KOPT-K1 (cell line): ENCODE results near the gene PIGU.
"Not testable (repeated sequence)": the region's sequence is repeated elsewhere in the genome, so short reads cannot be mapped to it uniquely, and the experiment has no call there.

Source experiments
- H3K27ac ChIP-seq: fragments of 200-600 bp; sonication (generic); 2 replicates; pipeline ENCODE4 v1.5.1; 2016; ENCODE audit warnings: antibody characterized with exemption, mild to moderate bottlenecking, low read depth, low read length; ENCODE audit not compliant: poor library complexity, severe bottlenecking
- H3K36me3 ChIP-seq: fragments of 200-600 bp; sonication (generic); 2 replicates; pipeline ENCODE4 v1.5.1; 2017; ENCODE audit warnings: antibody characterized with exemption, mild to moderate bottlenecking, low read length, moderate library complexity; ENCODE audit not compliant: insufficient read depth
- H3K9me3 ChIP-seq: fragments of 200-600 bp; sonication (generic); 2 replicates; pipeline ENCODE4 v1.5.1; 2017; ENCODE audit warnings: antibody characterized with exemption, low read length, mild to moderate bottlenecking; ENCODE audit not compliant: insufficient read depth, poor library complexity, severe bottlenecking

The PIGU gene

GRCh38 chr20:34526466-34526865 lies 150.4 kb downstream of the PIGU start:
- H3K27ac ChIP-seq, result no peak overlapping the region

GRCh38 chr20:34525709-34526416 lies 151.0 kb downstream of the PIGU start:
- Histone ChIP-seq H3K9me3 (no peaks in the 10 kb centered on the region), H3K27ac (no peak overlapping the region), H3K36me3 (peaks cover 90% of the 10 kb centered on the region)

More at GRCh38 chr20:34526466-34526865, 150.4 kb downstream of the PIGU start:
- no peaks in the 10 kb centered on the region for H3K9me3 ChIP-seq
- peaks cover 92% of the 10 kb centered on the region for H3K36me3 ChIP-seq

DNA sequence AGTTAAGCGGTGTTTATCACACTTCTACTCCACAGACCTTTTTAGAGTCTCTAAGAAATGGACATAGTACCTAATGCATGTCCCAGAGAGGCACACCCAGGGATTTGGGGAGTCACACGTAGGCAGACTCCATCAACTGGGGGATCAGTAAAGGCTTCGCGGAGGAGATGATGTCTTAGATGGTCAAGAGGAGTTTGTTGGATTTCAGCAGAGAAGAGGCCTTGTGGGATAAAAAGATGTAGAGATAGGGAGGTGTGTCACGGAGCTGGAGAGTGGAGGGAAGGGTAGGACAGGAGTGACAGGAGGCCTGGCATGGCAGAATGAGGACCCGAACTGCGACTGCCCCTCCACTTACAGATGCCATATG lies 151.6 kb downstream of the PIGU start:
- H3K36me3 ChIP-seq, result peaks cover 85% of the 10 kb centered on the region
- no peak overlapping the region for H3K27ac ChIP-seq
- no peaks in the 10 kb centered on the region for H3K9me3 ChIP-seq

DNA sequence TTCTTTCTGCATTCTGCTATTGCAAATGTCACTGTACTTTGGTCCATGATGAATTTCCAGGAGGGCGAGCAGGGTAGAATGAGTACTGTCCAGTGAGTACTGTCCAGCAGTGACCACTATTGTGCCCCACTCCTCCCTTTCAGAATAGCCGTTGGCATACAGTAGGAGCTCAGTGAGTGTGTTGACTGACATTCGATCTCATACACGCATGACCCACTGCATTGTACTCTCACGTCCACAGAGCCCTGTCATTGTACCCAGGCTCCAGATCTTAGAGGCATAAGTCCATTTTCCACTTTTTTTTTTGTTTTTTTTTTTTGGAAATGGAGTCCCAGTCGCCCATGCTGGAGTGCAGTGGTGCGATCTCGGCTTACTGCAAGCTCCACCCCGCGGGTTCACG lies 152.5 kb downstream of the PIGU start:
- Histone ChIP-seq H3K27ac (no peak overlapping the region), H3K36me3 (peaks cover 80% of the 10 kb centered on the region), H3K9me3 (no peaks in the 10 kb centered on the region)

- peaks cover 69% of the 10 kb centered on the region for H3K36me3 ChIP-seq
- H3K27ac ChIP-seq, result no peak overlapping the region
- no peaks in the 10 kb centered on the region for H3K9me3 ChIP-seq
These were observed 153.7 kb downstream of the PIGU start for GRCh38 chr20:34522969-34523871.

- peaks cover 36% of the 10 kb centered on the region for H3K36me3 ChIP-seq
- H3K27ac ChIP-seq, result not testable (repeated sequence)
These were observed 157.1 kb downstream of the PIGU start for GRCh38 chr20:34519841-34520240.

GRCh38 chr20:34518863-34519262 lies 158.0 kb downstream of the PIGU start:
- H3K27ac ChIP-seq, H3K9me3 ChIP-seq: not testable (repeated sequence)
- peaks cover 28% of the 10 kb centered on the region for H3K36me3 ChIP-seq

More at GRCh38 chr20:34519841-34520240, 157.1 kb downstream of the PIGU start:
- not testable (repeated sequence) for H3K9me3 ChIP-seq

DNA sequence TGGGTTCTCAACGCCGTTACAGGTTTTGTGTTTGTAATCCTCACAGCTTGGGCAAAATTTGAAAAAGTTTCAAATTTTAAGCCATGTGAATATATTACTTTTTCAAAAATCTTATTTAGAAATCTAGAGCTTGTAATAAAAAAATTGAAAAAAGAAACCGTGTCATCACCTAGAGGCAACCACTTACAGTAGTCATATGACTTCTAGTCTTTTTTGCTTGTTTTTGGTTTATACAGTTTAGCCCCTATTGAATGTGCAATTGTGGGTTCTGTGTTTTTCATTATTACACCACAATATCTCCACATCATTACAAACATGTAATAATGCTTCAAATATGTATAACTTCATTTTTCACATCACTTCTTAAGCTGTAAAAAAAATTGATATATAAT lies 159.8 kb downstream of the PIGU start:
- Histone ChIP-seq H3K27ac (peak overlapping the region; percentile 70), H3K36me3 (peaks cover 26% of the 10 kb centered on the region), H3K9me3 (no peaks in the 10 kb centered on the region)

GRCh38 chr20:34516247-34517113 lies 160.4 kb downstream of the PIGU start, which contains the start of gene DYNLRB1:
DYNLRB1 (plus strand) TSS chr20:34516422; CDS start chr20:34516459, 37 bp downstream.
- H3K9me3 ChIP-seq, result no peaks in the 10 kb centered on the region
- H3K36me3 ChIP-seq, result peaks cover 24% of the 10 kb centered on the region
- H3K27ac ChIP-seq, result peak within 1 kb of the TSS; percentile 70

DNA sequence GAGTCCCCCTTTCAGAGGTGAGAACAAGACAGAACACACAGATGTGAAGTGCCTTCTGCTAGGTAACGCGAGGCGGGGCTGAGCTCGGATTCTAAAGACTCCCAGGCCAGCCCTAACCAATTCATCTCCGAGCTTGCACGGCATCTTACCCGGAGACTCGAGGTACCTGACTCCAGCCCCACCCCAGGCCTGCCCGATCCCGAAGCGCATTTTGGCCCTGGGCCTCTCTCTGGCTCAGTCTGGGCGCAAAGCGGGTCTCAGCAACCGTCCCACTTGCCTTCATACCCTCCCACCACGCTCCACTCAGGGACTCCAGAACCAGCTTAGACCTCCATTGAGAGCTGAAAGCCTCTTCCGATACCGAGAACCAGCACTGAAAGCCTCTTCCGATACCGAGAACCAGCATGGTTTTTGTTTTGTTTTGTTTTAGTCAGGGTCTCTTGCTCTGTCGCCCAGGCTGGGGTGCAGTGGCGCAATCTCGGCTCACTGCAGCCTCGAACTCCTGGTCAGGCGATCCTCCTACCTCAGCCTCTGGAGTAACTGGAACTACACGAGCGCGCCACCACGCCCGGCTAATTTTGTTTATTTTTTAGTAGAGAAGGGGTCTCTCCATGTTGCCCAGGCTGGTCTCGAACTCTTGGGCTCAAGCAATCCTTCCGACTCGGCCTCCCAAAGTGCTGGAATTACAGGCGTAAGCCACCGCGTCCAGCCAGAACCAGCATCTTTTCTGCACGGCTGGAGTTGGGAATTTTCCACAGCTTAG lies 161.2 kb downstream of the PIGU start:
- peaks cover 27% of the 10 kb centered on the region for H3K36me3 ChIP-seq
- peak overlapping the region; percentile 70 for H3K27ac ChIP-seq
- no peaks in the 10 kb centered on the region for H3K9me3 ChIP-seq

- H3K27ac ChIP-seq, result peak overlapping the region; percentile 70
- no peaks in the 10 kb centered on the region for H3K9me3 ChIP-seq
- H3K36me3 ChIP-seq, result peaks cover 34% of the 10 kb centered on the region
These were observed 161.9 kb downstream of the PIGU start for GRCh38 chr20:34514897-34515483.

DNA sequence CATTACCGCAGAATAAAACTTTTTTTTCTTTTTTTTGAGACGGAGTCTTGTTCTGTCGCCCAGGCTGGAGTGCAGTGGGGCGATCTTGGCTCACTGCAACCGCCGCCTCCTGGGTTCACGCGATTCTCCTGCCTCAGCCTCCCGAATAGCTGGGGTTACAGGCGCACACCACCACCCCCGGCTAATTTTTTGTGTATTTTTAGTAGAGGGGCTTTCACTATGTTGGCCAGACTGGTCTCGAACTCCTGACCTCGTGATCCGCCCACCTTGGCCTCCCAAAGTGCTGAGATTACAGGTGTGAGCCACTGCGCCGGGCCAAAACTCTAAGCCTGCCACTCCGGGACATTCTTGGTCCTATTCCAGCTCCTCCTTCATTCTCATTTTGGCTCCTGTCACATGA lies 162.9 kb downstream of the PIGU start:
- peaks cover 38% of the 10 kb centered on the region for H3K36me3 ChIP-seq
- H3K27ac ChIP-seq, H3K9me3 ChIP-seq: not testable (repeated sequence)

DNA sequence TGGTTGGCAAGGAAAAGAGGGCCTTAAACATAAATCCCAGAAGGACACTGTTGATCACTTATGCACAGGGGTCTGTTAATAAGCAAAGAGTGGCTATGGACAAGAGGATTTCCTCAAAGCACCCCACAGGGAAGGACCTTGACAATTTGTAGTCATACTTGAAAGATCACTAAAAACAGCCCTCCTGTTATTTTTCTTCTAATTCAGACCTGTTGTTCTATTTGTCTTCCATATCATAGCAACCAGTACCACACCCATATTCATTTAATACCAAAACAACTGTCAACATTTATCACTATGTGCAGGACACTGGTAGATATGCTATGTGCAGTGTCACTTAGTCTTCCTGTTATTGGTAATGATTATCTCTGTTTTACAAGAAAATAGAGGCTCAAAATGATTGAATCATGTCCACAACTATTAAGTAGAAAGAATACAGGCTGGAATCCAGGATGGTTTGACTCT lies 163.9 kb downstream of the PIGU start:
- Histone ChIP-seq H3K9me3 (no peaks in the 10 kb centered on the region), H3K27ac (no peak overlapping the region), H3K36me3 (peaks cover 49% of the 10 kb centered on the region)
